NCI-H2029 treated with DMSO at 0.1 percent for 48 hours (cell line): ENCODE results near the gene TRAT1.
A peak's percentile ranks its signal among the peaks of the same experiment; 100 is the strongest.
"Not testable (repeated sequence)": the region's sequence is repeated elsewhere in the genome, so short reads cannot be mapped to it uniquely, and the experiment has no call there.

Experiments used
- DNase-seq: peaks from one replicate; lab custom pipeline; 2025; lab: John Stamatoyannopoulos, UW

Gene TRAT1, protein sequence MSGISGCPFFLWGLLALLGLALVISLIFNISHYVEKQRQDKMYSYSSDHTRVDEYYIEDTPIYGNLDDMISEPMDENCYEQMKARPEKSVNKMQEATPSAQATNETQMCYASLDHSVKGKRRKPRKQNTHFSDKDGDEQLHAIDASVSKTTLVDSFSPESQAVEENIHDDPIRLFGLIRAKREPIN

DNA sequence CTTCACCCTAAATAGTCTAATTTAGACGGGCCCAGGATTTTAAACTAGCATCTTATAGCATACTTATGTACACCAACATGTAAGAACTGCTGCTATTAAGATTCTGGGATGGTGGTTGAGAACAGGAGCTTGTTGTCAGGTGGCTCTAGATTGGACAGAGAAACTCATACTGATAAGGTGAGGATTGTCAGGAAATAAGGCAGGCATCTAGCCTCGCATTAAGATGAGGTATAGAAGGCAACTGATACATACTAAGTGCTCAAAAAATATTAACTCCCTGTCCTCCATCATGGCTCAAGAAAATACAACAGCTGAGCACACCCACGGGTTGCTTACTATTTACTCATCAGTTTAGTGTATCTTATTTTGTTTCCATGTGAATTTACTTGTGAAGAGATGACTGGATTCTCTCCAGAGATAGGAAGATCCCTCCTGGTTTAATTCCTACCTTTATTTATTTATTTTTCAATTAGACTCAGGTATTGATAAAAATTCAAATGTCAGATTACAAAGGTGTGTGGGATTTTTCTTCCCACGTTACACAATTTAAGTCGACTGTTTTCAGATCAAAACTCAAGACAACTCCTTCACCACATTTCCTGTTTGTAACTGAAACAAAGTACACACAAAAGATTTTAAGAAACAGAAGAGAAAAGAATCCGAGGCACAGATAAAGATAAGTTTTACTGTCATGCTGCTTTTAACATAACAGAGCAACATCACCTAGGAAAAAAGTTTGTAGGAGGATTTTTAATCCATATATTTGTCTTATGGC lies at the start of gene TRAT1:
TSS of gene TRAT1 (plus strand) at position 664 of the 775 bp plus-strand sequence. CDS start 142 bp downstream, outside the sequence.
- DNase-seq = no peak

DNA sequence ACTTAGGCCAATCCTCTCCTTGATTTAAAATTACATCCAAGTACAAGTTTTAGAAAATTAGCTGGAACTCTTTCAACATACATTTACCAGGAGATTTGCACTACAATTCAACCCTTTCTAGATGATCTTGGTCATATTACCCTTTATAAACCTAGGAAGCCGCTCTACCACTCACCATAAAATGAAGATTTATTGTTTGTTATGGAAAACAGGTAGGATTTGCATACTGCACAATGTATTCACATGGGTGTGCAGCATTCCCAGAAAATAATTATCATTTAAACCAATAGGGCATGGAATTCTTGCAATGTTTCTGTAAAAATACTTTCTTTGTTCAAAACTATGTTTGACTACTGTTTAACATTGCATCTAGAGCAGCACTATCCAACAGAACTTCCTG lies 46.9 kb upstream of the TRAT1 start:
- DNase-seq = no peak

DNA sequence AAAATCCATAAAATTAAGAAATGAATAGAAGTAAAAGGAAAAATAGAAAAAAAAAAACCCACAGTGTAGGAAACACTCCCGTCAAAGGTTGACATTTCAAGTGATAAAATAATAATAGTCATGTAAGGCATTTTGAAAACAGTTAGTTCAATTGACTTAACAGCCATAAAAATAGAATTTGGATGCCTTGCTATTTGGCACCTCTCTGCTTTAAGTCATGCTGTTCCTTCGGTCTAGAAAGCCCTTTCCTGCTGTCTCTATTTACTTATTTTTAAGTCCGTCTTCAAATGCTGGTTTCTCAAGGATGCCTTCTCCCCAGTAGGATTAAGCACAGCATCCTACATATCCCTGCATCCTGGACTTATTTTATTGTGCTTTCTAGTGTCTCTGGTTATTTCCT lies 43.1 kb upstream of the TRAT1 start:
- no peak for DNase-seq

DNA sequence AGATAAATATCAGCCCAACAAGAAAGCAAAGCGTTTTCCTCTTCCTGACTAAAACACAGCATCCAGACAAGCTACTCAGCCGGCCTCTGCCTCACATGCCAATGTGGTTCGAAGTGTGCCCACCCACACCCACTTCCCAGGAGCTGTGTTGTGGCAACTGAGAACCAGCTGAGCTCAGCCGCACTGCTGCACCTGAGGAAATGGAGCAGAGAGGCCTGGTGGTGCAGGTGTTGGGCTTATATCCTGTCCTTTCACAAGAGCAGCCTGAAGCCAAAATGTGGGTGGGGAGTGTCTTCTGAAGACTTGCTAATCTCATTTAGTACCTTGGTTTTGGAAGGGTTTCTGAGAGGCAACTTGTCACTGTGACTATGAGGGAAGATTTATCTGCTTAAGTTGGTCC lies 42.4 kb upstream of the TRAT1 start:
- DNase-seq = no peak

DNA sequence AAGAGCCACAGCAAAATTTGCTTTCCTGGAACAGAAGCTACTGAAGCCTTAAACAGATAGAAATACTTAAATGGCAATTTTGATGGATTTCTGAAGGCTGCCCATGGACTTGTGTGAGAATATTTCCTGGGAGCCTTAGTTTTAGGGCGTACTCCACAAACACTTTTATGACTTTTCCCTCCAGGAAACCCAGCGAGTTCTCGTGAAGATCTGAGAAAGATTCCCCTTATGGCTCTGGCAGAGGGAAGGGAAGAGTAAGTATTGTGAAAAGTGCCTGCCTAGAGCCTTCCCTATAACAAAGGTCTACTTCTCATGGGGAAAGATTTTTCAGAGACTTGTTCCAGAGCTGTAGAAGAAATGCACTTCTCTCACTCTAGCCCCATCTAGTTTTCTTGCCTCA lies 31.1 kb upstream of the TRAT1 start:
- DNase-seq = no peak

DNA sequence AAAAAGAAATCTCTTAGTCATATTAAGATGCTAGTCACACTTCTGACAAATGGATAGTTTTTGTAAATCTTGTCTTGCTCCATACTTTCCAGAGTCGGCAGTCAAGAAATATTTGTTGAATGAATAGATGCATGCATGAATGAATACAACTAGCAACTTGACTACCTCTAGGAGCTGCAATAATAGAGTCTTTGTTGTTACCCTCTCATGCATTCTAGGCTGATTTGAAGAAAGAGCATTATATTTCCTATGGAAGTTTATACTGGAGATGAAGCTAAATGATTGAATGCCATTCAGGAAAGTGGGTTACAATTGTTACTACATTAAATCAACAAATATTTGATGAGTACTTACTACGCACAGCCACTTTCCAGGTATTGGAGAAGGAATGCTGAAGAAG lies 18.1 kb upstream of the TRAT1 start:
- DNase-seq = no peak

DNA sequence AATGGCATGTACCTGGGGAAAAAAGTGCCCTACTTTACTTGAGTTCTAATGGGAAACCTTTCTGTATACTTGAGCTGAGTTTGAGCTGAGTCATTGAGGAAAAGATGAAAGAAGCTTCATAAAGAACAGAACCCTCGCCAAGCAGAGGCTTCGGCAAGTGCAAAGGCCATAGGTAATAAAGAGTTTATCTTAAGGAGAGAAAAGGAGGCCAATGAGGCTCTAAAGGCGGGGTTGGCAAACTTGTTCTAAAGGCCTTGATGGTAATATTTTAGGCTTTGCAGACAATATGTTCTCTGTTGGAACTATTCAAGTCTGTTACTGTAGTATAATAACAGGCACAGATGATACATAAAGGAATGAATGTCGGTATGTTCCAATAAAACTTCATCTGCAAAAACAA lies 17.6 kb upstream of the TRAT1 start:
- no peak for DNase-seq

DNA sequence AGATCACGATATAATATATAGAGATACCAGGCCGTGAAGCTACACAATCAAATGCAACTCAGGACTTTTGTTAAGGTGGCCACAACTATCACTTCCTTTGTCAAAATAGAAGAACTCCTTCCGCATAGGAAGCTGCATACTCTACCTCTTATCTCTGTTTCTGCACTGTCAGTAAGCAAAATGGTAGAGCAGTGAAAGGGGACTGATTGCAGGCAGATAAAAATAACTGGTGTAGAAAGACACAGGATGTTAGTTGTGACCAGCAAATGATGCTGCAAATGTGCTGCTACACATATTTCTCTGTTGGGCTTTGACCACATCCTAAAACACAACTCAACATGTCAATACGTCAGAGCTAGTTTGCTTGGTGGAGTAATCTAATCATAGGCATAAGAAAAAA lies 16.3 kb upstream of the TRAT1 start:
- DNase-seq = no peak

DNA sequence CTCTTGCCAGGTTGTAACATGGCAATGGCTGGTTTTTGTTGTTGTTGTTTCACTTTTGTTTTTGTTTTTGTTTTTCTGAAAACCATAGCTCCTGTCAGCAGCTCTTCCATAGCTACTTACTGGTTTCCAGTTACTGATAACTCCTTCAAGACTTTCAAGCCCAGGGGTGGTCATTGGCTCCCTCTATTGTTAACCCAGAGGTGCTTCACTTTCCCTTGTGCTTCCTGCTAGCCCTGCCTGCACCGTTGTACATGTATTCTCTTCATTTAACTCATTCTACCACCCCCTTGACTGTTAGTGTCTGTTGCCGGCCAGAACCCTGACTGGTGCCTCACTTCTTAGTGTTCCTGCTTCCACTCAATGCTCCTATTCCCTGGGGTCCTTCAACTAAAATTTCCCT lies 4.2 kb upstream of the TRAT1 start:
- DNase-seq = peak; percentile 3

DNA sequence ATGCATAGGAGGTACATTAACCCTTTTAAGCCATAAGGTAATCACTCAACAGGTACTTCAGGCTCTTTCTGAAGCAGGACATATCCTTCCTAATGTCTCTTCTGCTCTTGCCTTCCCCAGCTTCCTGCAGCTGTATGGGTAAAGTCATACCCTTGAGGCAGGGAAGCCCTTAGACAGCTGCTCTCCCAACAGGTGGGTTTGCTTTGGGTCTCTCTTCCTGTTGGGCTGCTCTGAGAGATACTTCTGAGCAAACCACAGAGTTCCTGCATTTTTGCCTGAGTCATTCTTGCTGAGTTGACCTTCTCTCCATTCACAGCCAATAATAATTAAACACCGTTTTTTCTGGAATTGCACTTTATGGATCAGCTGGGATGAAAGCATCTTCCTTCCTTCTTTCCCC lies 2.0 kb upstream of the TRAT1 start:
- DNase-seq = peak; percentile 2

DNA sequence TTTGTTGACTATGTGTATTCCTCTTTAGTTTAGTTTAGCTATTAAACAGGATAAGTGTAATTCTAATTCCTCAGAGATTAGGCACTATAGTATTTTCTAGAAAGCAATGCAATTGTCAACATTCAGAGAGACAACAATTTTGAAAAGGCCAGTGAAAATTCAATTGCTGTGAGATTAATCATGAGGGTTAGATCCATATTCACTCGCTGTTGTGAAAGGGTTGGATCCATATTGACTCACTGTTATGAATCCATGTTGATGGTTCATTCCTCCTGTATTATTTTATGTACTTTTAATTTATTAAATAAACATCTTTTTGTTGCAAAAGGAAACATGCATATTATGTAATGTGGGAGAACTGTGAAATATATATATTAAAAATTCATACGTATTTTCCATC lies 641 bp downstream of the TRAT1 start:
- DNase-seq = no peak

DNA sequence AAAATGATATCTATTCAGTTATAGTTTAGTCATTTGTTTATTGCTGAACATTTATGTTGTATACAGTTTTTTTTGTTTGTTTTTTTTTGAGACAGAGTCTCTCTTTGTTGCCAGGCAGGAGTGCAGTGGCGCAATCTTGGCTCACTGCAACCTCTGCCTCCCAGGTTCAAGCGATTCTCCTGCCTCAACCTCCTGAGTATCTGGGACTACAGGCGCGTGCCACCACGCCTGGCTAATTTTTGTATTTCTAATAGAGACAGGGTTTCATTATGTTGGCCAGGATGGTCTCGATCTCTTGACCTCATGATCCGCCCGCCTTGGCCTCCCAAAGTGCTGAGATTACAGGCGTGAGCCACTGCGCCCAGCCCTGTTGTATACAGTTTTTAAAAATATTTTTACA lies 1.2 kb downstream of the TRAT1 start:
- DNase-seq = not testable (repeated sequence)

DNA sequence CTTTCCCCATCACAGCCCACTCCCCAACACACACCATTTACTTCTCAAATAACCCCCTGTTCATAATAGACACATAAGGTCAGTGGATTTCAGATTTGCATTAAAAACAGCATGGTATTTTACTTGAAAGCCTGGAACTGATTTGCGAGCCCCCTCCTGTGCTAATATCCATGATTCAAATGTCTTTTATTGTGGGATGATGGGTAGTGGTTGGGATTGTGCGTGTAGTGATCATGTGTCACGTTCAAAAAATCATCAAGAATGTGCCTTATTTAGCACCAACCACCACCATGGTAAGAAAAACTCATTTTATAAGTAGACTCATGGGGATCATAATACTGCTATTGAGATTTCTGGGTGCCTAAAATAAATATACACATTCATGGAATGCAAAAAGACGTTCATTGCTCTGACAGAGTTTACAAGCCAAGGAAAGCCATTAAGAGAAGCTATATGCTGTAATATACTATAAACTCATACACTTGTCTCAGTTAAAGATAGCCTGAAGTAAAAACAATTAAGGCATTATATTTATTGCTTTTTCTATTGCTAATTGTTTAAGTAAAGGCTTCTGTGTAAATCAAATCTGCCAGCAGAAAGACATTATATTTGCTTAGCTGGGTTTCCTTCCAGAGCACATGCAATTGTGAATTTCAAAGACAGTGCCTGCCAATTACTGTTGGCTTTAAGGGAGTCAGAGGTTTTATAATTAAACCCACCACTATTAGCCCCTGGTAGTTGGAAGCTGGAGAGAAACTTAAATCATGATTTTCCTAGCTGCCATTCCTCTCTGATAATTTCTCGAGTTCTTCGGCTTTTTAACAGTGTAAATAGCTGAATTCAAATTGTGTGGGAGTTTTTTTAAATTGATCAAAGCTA lies 4.0 kb downstream of the TRAT1 start:
- DNase-seq = no peak

DNA sequence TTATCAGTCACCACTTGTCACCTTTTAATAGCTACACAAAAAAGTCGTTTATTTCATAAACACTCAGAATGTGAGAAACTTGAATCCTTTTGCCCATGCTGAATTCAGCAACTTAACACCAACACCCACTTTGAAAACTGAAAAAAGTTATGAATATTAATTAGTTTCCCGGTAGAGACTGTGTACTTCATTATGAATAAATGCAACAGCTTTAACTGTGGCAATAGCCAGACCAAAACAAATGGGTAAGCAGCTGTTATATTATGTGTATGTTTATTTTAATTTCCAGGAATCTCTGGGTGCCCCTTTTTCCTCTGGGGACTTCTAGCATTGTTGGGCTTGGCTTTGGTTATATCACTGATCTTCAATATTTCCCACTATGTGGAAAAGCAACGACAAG lies 7.8 kb downstream of the TRAT1 start:
- DNase-seq = no peak

DNA sequence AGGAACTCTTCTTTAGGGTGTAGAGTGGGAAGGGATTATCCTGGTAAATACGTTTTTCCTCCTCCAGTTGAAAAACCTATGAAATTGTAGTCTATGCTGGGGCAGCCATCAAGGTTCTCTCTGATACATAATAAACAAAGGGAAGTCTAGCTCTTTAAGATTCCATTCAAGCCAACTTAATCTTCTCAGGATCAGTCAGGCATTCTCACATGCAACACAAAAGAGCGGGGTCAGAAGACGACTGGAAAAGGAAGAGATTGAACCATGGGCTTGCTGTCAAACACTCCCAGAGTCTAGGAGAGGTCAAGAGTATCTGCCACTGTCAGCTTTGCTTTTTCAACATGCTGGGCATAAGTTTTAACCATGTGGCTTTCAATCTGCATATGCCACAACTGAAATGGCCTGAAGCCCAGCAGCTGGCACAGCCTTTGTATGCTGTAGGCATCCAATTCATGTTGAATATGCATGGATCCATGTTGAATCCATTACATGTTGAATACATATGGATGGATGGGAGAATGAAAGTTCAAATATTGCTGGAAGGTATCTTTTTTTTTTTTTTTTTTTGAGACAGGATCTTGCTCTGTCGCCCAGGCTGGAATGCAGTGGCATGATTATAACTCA lies 8.5 kb downstream of the TRAT1 start:
- no peak for DNase-seq

DNA sequence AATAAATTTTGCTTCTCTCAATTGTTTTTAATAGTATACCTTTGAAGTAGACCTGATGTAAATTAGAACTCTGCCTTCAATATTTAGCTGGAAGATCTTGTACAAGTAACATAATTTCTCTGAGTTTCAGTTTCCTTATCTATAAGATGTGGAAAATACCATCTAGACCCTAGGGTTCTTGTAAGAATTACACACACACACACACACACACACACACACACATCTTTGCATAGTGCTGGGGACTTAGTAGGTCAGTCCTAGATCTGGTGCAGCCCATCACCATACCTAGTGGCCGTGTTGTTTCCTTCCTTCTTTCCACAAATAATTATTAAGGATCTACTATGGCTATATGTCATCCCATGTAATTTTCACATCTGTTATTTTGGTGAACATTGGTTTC lies 11.0 kb downstream of the TRAT1 start:
- no peak for DNase-seq

DNA sequence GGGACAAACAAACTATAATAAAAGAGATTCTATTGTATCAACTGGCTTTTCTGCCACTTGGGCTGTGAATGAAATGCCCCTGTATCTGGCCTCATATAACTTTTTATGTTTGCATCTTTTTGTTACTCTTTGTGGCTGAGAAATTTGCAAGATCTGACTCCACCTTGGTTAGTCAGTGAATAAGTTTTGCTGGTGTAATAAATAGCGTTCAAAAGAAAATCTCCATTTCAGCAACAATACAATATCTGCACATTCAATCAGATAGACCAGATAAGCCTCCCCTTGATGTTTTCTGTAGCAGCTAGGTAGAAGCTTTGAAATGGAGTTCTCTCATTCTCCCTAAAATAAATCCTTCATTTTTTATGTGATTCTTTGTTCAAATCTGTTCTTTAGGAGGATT lies 12.0 kb downstream of the TRAT1 start:
- DNase-seq = no peak

DNA sequence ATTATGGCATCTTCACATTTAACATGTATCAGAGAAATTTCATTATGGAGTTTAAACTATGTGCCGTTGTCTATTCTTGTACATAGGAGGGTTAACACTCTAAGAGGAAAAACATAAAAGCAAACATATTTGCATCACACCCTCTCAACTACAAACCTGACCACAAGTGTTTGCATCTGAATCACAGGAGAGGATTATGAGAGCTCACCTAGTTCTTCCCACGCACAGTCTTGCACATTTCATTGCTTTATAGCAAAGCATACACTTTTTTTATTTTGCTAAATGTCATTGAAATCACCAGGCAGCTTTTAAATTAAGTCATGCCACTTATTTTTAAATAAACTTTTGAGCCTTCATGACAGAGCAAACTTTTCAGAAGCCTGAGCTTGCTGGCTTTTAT lies 12.5 kb downstream of the TRAT1 start:
- DNase-seq = no peak

DNA sequence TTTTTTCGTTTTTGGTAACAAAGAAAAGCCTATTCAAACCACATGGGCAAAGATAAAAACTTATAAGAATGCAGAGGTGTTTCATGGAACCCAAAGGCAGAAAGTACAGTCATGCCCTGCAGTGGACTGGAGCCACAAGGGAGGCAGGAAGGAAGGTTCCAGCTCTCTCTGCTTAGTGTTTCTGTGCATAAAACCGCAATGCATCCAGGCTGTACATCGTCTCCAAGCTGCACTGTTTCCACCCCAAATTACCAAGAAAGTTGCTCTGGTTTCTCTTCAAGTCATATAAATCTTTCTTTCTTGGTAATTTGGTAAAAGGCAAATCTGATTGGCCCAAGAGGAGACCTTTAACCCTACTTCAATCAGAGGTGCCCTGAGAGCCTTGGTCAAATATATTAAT lies 15.8 kb downstream of the TRAT1 start:
- DNase-seq = no peak

DNA sequence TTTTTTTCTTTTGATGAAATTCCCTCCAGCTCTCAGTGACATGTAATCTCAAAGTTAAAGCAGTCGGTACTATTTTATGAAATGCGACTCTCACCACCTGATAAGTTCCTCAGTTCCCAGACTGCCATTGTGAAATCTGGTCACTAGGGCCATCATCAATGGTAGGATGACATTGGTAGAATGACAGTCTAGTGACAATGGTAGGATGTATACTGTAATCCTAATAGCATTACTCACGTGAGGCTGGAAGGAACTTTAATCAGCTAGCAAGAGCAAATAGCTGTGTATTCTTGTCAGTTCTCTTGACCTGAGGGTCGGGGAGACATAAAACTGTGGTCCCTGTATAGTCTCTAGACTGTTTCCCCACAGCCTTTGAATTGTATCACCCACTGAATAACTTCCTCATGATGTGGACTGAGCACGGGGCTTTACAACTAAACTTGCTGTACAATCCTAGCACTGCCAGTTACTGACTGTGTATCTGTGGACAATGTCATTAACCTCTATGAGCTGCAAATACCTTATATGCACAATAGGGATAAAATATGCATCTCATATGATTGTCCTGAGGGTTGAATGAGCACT lies 23.2 kb downstream of the TRAT1 start:
- DNase-seq = no peak

DNA sequence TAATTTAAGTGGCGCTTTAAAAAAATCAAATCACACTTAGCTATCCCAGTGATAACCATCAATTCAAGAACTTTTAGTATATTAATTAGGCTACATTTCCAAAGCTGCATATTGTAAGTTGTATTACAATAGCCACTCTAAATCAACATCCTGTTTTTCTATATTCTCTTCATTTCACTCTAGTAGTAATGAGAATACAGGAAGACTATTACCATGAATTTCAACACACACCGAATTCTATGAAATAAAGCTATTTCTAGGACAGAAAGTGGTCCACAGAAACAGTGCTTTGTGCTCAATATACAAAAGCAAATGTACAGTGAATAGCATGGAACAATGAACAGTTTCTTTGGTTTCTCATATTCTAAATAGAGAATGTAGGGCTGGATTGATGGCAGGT lies 24.6 kb downstream of the TRAT1 start:
- no peak for DNase-seq

DNA sequence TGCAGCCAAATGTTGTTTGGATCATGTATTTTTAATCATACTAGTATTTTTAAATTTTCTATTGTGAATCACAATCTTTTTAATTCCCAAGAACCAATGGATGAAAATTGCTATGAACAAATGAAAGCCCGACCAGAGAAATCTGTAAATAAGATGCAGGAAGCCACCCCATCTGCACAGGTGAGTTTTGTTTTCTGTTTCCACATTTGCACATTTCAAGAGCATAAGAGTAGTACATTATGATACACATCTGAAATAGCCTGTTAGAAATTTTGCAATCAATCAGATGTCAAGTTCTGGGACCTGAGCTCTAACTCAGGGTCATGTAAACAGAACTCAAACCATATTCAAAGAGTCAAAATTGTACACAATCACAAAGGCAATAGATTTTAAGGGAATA lies 26.5 kb downstream of the TRAT1 start:
- no peak for DNase-seq
